ENCODE measurements around the gene MROH2A.

The MROH2A gene

DNA sequence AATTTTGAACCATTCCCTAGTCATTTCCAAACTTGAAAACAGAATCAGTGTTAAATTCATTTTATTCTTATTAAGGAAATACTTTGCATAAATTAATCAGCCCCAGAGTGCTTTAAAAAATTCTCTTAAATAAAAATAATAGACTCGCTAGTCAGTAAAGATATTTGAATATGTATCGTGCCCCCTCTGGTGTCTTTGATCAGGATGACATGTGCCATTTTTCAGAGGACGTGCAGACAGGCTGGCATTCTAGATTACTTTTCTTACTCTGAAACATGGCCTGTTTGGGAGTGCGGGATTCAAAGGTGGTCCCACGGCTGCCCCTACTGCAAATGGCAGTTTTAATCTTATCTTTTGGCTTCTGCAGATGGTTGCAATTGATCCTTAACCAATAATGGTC, 5.5 kb upstream of the MROH2A start:
- ChIA-PET CTCF (no interaction called here), POLR2A (no interaction called here)
- Histone ChIP-seq H3K4me1 (ENCODE audit: control insufficient read depth, insufficient read depth, low read length) (no peaks in the 10 kb centered on the region), H3K9me3 (ENCODE audit: control insufficient read depth, insufficient read depth, low read depth, low read length) (no peaks in the 10 kb centered on the region), H3K36me3 (ENCODE audit: control insufficient read depth in 2 of 2, insufficient read depth in 1 of 2, low read length in 2 of 2) (no peaks in the 10 kb centered on the region), H3K27ac (ENCODE audit: extremely low read depth, low read depth, low read length) (no peak overlapping the region), H3K4me3 (ENCODE audit: low read depth, low read length) (no peak overlapping the region)
- TF ChIP-seq ZNF426 (tag by site-specific recombination; IDR thresholded peaks at IDR 0.05) (no peak), ZNF239 (tag by site-specific recombination; IDR thresholded peaks at IDR 0.05) (no peak)

GRCh38 chr2:233773854-233774253, 4.3 kb upstream of the MROH2A start:
- ChIA-PET CTCF (no interaction called here), POLR2A (no interaction called here)
- no peaks in the 10 kb centered on the region for H3K4me1 ChIP-seq (ENCODE audit: control insufficient read depth, insufficient read depth, low read length)
- H3K36me3 ChIP-seq (ENCODE audit: control insufficient read depth in 2 of 2, insufficient read depth in 1 of 2, low read length in 2 of 2): no peaks in the 10 kb centered on the region
- H3K27ac ChIP-seq (ENCODE audit: extremely low read depth, low read depth, low read length): no peak overlapping the region
- H3K9me3 ChIP-seq (ENCODE audit: control insufficient read depth, insufficient read depth, low read depth, low read length): no peaks in the 10 kb centered on the region
- H3K4me3 ChIP-seq (ENCODE audit: low read depth, low read length): no peak overlapping the region
- TF ChIP-seq ZEB2 (tag by site-specific recombination; IDR thresholded peaks at IDR 0.05) (no peak), PRDM1 (tag by site-specific recombination; IDR thresholded peaks at IDR 0.05) (no peak), ZNF433 (tag by site-specific recombination; IDR thresholded peaks at IDR 0.05; ENCODE audit: low read depth) (no peak), ZNF785 (tag by site-specific recombination; IDR thresholded peaks at IDR 0.05) (no peak), ZNF596 (tag by site-specific recombination; IDR thresholded peaks at IDR 0.05) (no peak), ZNF639 (tag by site-specific recombination; IDR thresholded peaks at IDR 0.05) (no peak), ZNF248 (tag by site-specific recombination; IDR thresholded peaks at IDR 0.05) (no peak), OVOL3 (tag by site-specific recombination; IDR thresholded peaks at IDR 0.05) (no peak), ZNF223 (tag by site-specific recombination; IDR thresholded peaks at IDR 0.05) (no peak), ZNF664 (tag by site-specific recombination; IDR thresholded peaks at IDR 0.05) (no peak), KLF1 (tag by site-specific recombination; IDR thresholded peaks at IDR 0.05) (no peak), ZNF654 (tag by site-specific recombination; IDR thresholded peaks at IDR 0.05; ENCODE audit: low read depth) (no peak), ZNF518A (tag by site-specific recombination; conservative IDR thresholded peaks at IDR 0.05; ENCODE audit: low read depth) (no peak), ZNF777 (tag by site-specific recombination; IDR thresholded peaks at IDR 0.05; ENCODE audit: borderline replicate concordance) (no peak), ZFP69B (tag by site-specific recombination; IDR thresholded peaks at IDR 0.05) (no peak)
- TF ChIP-seq, protein P1, sequence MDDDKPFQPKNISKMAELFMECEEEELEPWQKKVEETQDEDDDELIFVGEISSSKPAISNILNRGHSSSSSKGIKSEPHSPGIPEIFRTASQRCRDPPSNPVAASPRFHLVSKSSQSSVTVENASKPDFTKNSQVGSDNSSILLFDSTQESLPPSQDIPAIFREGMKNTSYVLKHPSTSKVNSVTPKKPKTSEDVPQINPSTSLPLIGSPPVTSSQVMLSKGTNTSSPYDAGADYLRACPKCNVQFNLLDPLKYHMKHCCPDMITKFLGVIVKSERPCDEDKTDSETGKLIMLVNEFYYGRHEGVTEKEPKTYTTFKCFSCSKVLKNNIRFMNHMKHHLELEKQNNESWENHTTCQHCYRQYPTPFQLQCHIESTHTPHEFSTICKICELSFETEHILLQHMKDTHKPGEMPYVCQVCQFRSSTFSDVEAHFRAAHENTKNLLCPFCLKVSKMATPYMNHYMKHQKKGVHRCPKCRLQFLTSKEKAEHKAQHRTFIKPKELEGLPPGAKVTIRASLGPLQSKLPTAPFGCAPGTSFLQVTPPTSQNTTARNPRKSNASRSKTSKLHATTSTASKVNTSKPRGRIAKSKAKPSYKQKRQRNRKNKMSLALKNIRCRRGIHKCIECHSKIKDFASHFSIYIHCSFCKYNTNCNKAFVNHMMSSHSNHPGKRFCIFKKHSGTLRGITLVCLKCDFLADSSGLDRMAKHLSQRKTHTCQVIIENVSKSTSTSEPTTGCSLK (tag by site-specific recombination; IDR thresholded peaks at IDR 0.05): no peak
- TF ChIP-seq, protein P2, sequence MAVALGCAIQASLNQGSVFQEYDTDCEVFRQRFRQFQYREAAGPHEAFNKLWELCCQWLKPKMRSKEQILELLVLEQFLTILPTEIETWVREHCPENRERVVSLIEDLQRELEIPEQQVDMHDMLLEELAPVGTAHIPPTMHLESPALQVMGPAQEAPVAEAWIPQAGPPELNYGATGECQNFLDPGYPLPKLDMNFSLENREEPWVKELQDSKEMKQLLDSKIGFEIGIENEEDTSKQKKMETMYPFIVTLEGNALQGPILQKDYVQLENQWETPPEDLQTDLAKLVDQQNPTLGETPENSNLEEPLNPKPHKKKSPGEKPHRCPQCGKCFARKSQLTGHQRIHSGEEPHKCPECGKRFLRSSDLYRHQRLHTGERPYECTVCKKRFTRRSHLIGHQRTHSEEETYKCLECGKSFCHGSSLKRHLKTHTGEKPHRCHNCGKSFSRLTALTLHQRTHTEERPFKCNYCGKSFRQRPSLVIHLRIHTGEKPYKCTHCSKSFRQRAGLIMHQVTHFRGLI (tag by site-specific recombination; IDR thresholded peaks at IDR 0.05): no peak
- TF ChIP-seq, protein P3, sequence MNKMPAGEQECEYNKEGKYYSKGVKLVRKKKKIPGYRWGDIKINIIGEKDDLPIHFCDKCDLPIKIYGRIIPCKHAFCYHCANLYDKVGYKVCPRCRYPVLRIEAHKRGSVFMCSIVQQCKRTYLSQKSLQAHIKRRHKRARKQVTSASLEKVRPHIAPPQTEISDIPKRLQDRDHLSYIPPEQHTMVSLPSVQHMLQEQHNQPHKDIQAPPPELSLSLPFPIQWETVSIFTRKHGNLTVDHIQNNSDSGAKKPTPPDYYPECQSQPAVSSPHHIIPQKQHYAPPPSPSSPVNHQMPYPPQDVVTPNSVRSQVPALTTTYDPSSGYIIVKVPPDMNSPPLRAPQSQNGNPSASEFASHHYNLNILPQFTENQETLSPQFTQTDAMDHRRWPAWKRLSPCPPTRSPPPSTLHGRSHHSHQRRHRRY (tag by site-specific recombination; IDR thresholded peaks at IDR 0.05): no peak
- TF ChIP-seq, protein P4, sequence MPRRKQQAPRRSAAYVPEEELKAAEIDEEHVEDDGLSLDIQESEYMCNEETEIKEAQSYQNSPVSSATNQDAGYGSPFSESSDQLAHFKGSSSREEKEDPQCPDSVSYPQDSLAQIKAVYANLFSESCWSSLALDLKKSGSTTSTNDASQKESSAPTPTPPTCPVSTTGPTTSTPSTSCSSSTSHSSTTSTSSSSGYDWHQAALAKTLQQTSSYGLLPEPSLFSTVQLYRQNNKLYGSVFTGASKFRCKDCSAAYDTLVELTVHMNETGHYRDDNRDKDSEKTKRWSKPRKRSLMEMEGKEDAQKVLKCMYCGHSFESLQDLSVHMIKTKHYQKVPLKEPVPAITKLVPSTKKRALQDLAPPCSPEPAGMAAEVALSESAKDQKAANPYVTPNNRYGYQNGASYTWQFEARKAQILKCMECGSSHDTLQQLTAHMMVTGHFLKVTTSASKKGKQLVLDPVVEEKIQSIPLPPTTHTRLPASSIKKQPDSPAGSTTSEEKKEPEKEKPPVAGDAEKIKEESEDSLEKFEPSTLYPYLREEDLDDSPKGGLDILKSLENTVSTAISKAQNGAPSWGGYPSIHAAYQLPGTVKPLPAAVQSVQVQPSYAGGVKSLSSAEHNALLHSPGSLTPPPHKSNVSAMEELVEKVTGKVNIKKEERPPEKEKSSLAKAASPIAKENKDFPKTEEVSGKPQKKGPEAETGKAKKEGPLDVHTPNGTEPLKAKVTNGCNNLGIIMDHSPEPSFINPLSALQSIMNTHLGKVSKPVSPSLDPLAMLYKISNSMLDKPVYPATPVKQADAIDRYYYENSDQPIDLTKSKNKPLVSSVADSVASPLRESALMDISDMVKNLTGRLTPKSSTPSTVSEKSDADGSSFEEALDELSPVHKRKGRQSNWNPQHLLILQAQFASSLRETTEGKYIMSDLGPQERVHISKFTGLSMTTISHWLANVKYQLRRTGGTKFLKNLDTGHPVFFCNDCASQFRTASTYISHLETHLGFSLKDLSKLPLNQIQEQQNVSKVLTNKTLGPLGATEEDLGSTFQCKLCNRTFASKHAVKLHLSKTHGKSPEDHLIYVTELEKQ (tag by site-specific recombination; IDR thresholded peaks at IDR 0.05; ENCODE audit: borderline replicate concordance): no peak

Measured in HEK293 (cell line).